Caco-2 (cell line): ENCODE measurements around the gene ASL. TPM values are rescaled to one million over a fixed set of nuclear protein-coding genes. Genes with fewer than 3 reads are reported as not detected.

Source experiments
- BruUV-seq: library from RNA; stranded (reverse); fragments of 400-500 nt; replicated peaks from 2 replicates; lab custom pipeline; 2021; lab: Mats Ljungman, UMichigan
- CTCF ChIA-PET: fragments of 300-600 bp; sonication (Branson Sonifier 250); formaldehyde crosslinking; loops from one replicate; lab custom pipeline; 2022; ENCODE audit warnings: antibody characterized with exemption; lab: Charles Lee
- POLR2A ChIA-PET: fragments of 300-600 bp; sonication (Branson Sonifier 250); formaldehyde crosslinking; loops from one replicate; lab custom pipeline; 2022; ENCODE audit warnings: antibody characterized with exemption; lab: Charles Lee
- DNase-seq, 2 experiments: peaks; one replicate each; pipeline versions ENCODE4 v3.0.0 to v3.0.0-alpha.2; 2020 to 2022
- H3K27me3 ChIP-seq: replicated peaks from 2 replicates; pipeline ENCODE4 v1.6.0; 2011; ENCODE audit warnings: low read length; ENCODE audit not compliant: control insufficient read depth, insufficient read depth
- H3K36me3 ChIP-seq: 2 replicates; pipeline ENCODE4 v1.5.1; 2011; ENCODE audit warnings: low read length; ENCODE audit not compliant: control insufficient read depth, insufficient read depth
- H3K4me1 ChIP-seq: fragments of 250-450 bp; sonication (Bioruptor Pico); 2 replicates; pipeline ENCODE4 v1.5.1; 2020; ENCODE audit warnings: mild to moderate bottlenecking
- H3K4me3 ChIP-seq: 2 replicates; pipeline ENCODE4 v1.5.1; 2011; ENCODE audit warnings: low read depth, mild to moderate bottlenecking, control low read depth, low read length
- H3K9me3 ChIP-seq: fragments of 250-450 bp; sonication (Bioruptor Pico); 2 replicates; pipeline ENCODE4 v1.5.1; 2020; ENCODE audit warnings: mild to moderate bottlenecking, moderate library complexity
- H3K27ac Mint-ChIP-seq: one replicate; pipeline ENCODE4 v1.8.0; 2022; ENCODE audit warnings: mixed read lengths; ENCODE audit not compliant: unreplicated experiment
- H3K27me3 Mint-ChIP-seq: one replicate; pipeline ENCODE4 v1.8.0; 2022; ENCODE audit warnings: mixed read lengths; ENCODE audit not compliant: insufficient read depth, unreplicated experiment
- H3K36me3 Mint-ChIP-seq: one replicate; pipeline ENCODE4 v1.8.0; 2022; ENCODE audit warnings: mild to moderate bottlenecking, mixed read lengths; ENCODE audit not compliant: insufficient read depth, unreplicated experiment
- H3K4me1 Mint-ChIP-seq: one replicate; pipeline ENCODE4 v1.8.0; 2022; ENCODE audit warnings: low read depth, mixed read lengths; ENCODE audit not compliant: unreplicated experiment
- H3K4me3 Mint-ChIP-seq: one replicate; pipeline ENCODE4 v1.8.0; 2022; ENCODE audit warnings: mild to moderate bottlenecking, moderate library complexity, mixed read lengths; ENCODE audit not compliant: unreplicated experiment
- H3K9me3 Mint-ChIP-seq: one replicate; pipeline ENCODE4 v1.8.0; 2022; ENCODE audit warnings: mixed read lengths; ENCODE audit not compliant: unreplicated experiment
- intact Hi-C: fragments of 100-400 bp; cut with micrococcal nuclease; formaldehyde crosslinking; loops from one replicate; pipeline ENCODE4 v1.10.0; 2022; ENCODE audit not compliant: unreplicated experiment
- total RNA-seq: library from RNA; stranded (reverse); gene quantifications from 2 replicates; pipeline ENCODE4 v1.2.3, GENCODE V29; 2022
- TF ChIP-seq, protein P1 (sequence below), 2 experiments: fragments of 200-600 bp in 1 of 2; IDR thresholded peaks; 1 replicate in 1 of 2; 2 replicates in 1 of 2; pipeline versions ENCODE4 v1.5.1 to v1.8.0; 2011 to 2022; ENCODE audit warnings: antibody characterized with exemption in 1 of 2, control low read depth in 1 of 2, inconsistent platforms in 1 of 2, low read depth in 1 of 2, low read length in 1 of 2, mild to moderate bottlenecking in 1 of 2, moderate library complexity in 1 of 2; ENCODE audit not compliant: insufficient read depth in 1 of 2, severe bottlenecking in 1 of 2, unreplicated experiment in 1 of 2

The ASL gene
- total RNA-seq, 1 experiment from 2014 or later, result 54.9 TPM

- intact Hi-C loops, result no loop called here
- ChIA-PET POLR2A (no interaction called here), CTCF (interaction anchor here (0.6 kb wide), 2 partner anchors 26 to 147 kb away, joined by 3 to 9 read pairs; no protein-coding TSS in a partner anchor)
- H3K4me3 Mint-ChIP-seq, result no peak overlapping the region
- Histone ChIP-seq H3K36me3 (no peaks in the 10 kb centered on the region; the same call in 1 of the 2 replicates), H3K4me1 (no peaks in the 10 kb centered on the region), H3K9me3 (no peaks in the 10 kb centered on the region), H3K27me3 (no peaks in the 10 kb centered on the region), H3K4me3 (no peak overlapping the region)
- peaks cover 27% of the 10 kb centered on the region for H3K36me3 Mint-ChIP-seq
- H3K9me3 Mint-ChIP-seq, result no peaks in the 10 kb centered on the region
- DNase-seq, result no peak
- BruUV-seq, result no TSS peak
- TF ChIP-seq, protein P1, sequence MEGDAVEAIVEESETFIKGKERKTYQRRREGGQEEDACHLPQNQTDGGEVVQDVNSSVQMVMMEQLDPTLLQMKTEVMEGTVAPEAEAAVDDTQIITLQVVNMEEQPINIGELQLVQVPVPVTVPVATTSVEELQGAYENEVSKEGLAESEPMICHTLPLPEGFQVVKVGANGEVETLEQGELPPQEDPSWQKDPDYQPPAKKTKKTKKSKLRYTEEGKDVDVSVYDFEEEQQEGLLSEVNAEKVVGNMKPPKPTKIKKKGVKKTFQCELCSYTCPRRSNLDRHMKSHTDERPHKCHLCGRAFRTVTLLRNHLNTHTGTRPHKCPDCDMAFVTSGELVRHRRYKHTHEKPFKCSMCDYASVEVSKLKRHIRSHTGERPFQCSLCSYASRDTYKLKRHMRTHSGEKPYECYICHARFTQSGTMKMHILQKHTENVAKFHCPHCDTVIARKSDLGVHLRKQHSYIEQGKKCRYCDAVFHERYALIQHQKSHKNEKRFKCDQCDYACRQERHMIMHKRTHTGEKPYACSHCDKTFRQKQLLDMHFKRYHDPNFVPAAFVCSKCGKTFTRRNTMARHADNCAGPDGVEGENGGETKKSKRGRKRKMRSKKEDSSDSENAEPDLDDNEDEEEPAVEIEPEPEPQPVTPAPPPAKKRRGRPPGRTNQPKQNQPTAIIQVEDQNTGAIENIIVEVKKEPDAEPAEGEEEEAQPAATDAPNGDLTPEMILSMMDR (IDR thresholded peaks at IDR 0.05; ENCODE audit: insufficient read depth in 1 of 2, low read depth in 1 of 2, low read length in 1 of 2, severe bottlenecking in 1 of 2, unreplicated experiment in 1 of 2), result no peak
- no peaks in the 10 kb centered on the region for H3K4me1 Mint-ChIP-seq
- H3K27ac Mint-ChIP-seq, result no peak overlapping the region
- H3K27me3 Mint-ChIP-seq, result no peaks in the 10 kb centered on the region
Observed at GRCh38 chr7:66082886-66083415, 7.3 kb downstream of the ASL start.

DNA sequence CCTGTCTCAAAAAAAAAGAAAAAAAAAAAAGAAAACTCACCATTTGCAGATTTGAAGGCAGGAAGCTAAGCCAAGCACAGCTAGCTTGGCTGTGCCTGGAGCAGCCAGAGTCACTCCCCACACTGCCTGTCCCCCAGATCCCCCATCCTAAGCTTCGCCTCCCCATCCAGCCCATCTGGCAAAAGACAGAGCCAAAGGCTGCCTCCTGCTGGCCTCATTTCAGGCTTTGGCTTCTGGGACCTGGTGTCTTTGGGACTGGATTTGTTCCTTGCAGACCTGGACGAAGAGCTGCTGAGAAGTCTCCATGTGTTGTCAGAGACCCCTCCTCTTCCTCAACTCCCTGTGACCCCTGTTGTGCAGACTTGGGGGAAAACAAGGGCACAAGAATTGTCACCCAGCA lies 8.1 kb downstream of the ASL start:
- no peak overlapping the region for H3K27ac Mint-ChIP-seq
- H3K27me3 Mint-ChIP-seq, result no peaks in the 10 kb centered on the region
- Histone ChIP-seq H3K36me3 (no peaks in the 10 kb centered on the region; the same call in 1 of the 2 replicates), H3K4me1 (no peaks in the 10 kb centered on the region), H3K27me3 (no peaks in the 10 kb centered on the region), H3K9me3 (no peaks in the 10 kb centered on the region), H3K4me3 (no peak overlapping the region)
- CTCF ChIA-PET, result interaction anchor here (0.6 kb wide), 2 partner anchors 147 to 696 kb away, joined by 3 read pairs; no protein-coding TSS in a partner anchor
- TF ChIP-seq, protein P1 (IDR thresholded peaks at IDR 0.05; ENCODE audit: insufficient read depth in 1 of 2, low read depth in 1 of 2, low read length in 1 of 2, severe bottlenecking in 1 of 2, unreplicated experiment in 1 of 2), result no peak
- no peak overlapping the region for H3K4me3 Mint-ChIP-seq
- no peaks in the 10 kb centered on the region for H3K4me1 Mint-ChIP-seq
- peaks cover 27% of the 10 kb centered on the region for H3K36me3 Mint-ChIP-seq
- DNase-seq, result no peak
- no peaks in the 10 kb centered on the region for H3K9me3 Mint-ChIP-seq
- no TSS peak for BruUV-seq
- intact Hi-C loops, result no loop called here
- POLR2A ChIA-PET, result interaction anchor here (1.4 kb wide), 1 partner anchor 8 kb away, joined by 10 read pairs; the partner anchor contains the start of gene ASL

DNA sequence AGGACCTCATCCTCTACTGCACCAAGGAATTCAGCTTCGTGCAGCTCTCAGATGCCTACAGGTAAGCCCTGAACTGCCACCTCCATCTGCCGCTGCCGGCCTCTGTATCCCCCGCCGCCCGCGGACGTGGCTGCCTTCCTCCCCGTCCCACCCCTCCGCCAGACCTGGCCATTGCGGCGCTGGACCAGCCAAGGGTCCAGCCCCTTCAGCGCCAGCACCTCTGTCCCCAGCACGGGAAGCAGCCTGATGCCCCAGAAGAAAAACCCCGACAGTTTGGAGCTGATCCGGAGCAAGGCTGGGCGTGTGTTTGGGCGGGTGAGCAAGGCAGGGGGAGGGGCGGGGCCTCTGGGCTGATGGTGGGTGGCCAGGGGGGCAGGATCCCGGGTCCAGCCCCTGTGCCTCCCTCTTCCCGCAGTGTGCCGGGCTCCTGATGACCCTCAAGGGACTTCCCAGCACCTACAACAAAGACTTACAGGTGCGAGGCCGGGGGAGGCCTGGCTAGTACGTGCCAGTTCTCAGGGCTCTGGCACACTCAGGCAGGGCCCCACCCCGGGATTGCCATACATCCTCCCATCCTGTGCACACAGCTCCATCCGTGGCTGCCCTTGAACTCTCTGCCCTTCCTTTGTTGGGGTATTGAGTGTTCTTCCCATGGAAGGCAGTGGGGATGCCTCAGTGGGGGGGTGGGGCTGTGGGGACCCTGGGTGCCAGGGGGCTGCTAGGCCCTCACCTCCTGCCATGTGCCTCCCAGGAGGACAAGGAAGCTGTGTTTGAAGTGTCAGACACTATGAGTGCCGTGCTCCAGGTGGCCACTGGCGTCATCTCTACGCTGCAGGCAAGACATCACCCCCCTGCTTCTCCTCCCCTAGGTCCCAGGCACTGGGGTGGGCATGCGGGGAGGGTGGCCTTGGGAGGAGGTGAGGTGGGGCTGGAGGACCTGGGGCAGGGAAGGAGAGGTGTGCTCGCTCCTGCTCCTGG lies 13.5 kb downstream of the ASL start:
- no peak for DNase-seq
- ChIA-PET POLR2A (interaction anchor here (0.7 kb wide), 1 partner anchor 470 kb away, joined by 3 read pairs; no protein-coding TSS in a partner anchor), CTCF (no interaction called here)
- intact Hi-C loops, result no loop called here
- H3K4me3 ChIP-seq, result no peak overlapping the region
- no peaks in the 10 kb centered on the region for H3K27me3 ChIP-seq
- Mint-ChIP-seq H3K36me3 (peaks cover 7% of the 10 kb centered on the region), H3K4me3 (no peak overlapping the region), H3K27ac (no peak overlapping the region), H3K4me1 (no peaks in the 10 kb centered on the region), H3K27me3 (no peaks in the 10 kb centered on the region), H3K9me3 (no peaks in the 10 kb centered on the region)
- no TSS peak for BruUV-seq
- no peaks in the 10 kb centered on the region for H3K9me3 ChIP-seq
- H3K36me3 ChIP-seq, result no peaks in the 10 kb centered on the region; the same call in 1 of the 2 replicates
- no peaks in the 10 kb centered on the region for H3K4me1 ChIP-seq
- TF ChIP-seq, protein P1 (IDR thresholded peaks at IDR 0.05; ENCODE audit: insufficient read depth in 1 of 2, low read depth in 1 of 2, low read length in 1 of 2, severe bottlenecking in 1 of 2, unreplicated experiment in 1 of 2), result no peak
